ENCODE results near the gene CLPX. TPM values are rescaled to one million over a fixed set of nuclear protein-coding genes. Genes with fewer than 3 reads are reported as not detected.

The CLPX gene
- total and polyA plus RNA-seq, 9 of the 15 experiments (the other 6 are each of a cell fraction or from before 2014, with no cell fraction given) = 11.2 to 83.3 (median 51.3) TPM

- TF ChIP-seq STAT5A (IDR thresholded peaks at IDR 0.05; ENCODE audit: borderline replicate concordance, low read length) (peak; percentile 14; the same call in 1 of the 2 replicates), ID3 (CRISPR knock-in tag; IDR thresholded peaks at IDR 0.05) (no peak), ID3 (tag; IDR thresholded peaks at IDR 0.05) (0 out of 2 replicates have a peak, but pooled peaks have one; percentile 49), NRF1 (conservative IDR thresholded peaks at IDR 0.05 in 1 of 2, IDR thresholded peaks at IDR 0.05 in 1 of 2) (peak in 1 of 2 experiments; percentile 39; a peak in 1 of 4 replicates), ZNF717 (CRISPR knock-in tag; IDR thresholded peaks at IDR 0.05) (no peak), NCOA4 (IDR thresholded peaks at IDR 0.05; ENCODE audit: partially characterized antibody) (no peak), ZKSCAN1 (IDR thresholded peaks at IDR 0.05; ENCODE audit: low read depth, low read length) (no peak), EGR1 (conservative IDR thresholded peaks at IDR 0.05) (peak; percentile 69), MYC (IDR thresholded peaks at IDR 0.05; ENCODE audit: low read depth, low read length) (peak; percentile 94), MYC (CRISPR knock-in tag; IDR thresholded peaks at IDR 0.05; ENCODE audit: borderline replicate concordance, low read depth) (no peak), REST (IDR thresholded peaks at IDR 0.05; ENCODE audit: borderline replicate concordance) (peak; percentile 73; the same call in 1 of the 2 replicates), REST (CRISPR knock-in tag; IDR thresholded peaks at IDR 0.05; ENCODE audit: low read depth) (no peak), TBL1XR1 (IDR thresholded peaks at IDR 0.05; ENCODE audit: low read length in 2 of 2) (peak in 1 of 2 experiments; percentile 74; a peak in 2 of 4 replicates), SMARCB1 (IDR thresholded peaks at IDR 0.05; ENCODE audit: insufficient read length, low read depth) (no peak), DEAF1 (CRISPR knock-in tag; IDR thresholded peaks at IDR 0.05) (peak; percentile 56)
- TF ChIP-seq, protein P1, sequence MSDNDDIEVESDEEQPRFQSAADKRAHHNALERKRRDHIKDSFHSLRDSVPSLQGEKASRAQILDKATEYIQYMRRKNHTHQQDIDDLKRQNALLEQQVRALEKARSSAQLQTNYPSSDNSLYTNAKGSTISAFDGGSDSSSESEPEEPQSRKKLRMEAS (CRISPR knock-in tag; IDR thresholded peaks at IDR 0.05) = peak; percentile 97
- TF ChIP-seq, protein P2, sequence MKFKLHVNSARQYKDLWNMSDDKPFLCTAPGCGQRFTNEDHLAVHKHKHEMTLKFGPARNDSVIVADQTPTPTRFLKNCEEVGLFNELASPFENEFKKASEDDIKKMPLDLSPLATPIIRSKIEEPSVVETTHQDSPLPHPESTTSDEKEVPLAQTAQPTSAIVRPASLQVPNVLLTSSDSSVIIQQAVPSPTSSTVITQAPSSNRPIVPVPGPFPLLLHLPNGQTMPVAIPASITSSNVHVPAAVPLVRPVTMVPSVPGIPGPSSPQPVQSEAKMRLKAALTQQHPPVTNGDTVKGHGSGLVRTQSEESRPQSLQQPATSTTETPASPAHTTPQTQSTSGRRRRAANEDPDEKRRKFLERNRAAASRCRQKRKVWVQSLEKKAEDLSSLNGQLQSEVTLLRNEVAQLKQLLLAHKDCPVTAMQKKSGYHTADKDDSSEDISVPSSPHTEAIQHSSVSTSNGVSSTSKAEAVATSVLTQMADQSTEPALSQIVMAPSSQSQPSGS (CRISPR knock-in tag; IDR thresholded peaks at IDR 0.05) = no peak
These were observed 27.0 kb upstream of the CLPX start (continued) for GRCh38 chr15:65212097-65212496.

Data from K562 (cell line).